HepG2 (cell line): ENCODE data around the gene HCFC1R1. TPM values are rescaled to one million over a fixed set of nuclear protein-coding genes. Genes with fewer than 3 reads are reported as not detected.

Experiments
- ATRX ChIP-seq: sonication (generic); formaldehyde crosslinking; IDR thresholded peaks from 2 replicates; pipeline ENCODE4 v1.4.0; 2020; ENCODE audit warnings: missing genetic modification reagents, borderline replicate concordance
- BRD4 ChIP-seq: sonication (generic); formaldehyde crosslinking; IDR thresholded peaks from 2 replicates; pipeline ENCODE4 v1.4.0; 2020; ENCODE audit warnings: missing genetic modification reagents
- GZF1 ChIP-seq: sonication (generic); formaldehyde crosslinking; IDR thresholded peaks from 2 replicates; pipeline ENCODE4 v1.5.1; 2020; ENCODE audit warnings: mild to moderate bottlenecking, missing genetic modification reagents
- IRX3 ChIP-seq: sonication (generic); formaldehyde crosslinking; IDR thresholded peaks from 2 replicates; pipeline ENCODE4 v1.8.1; 2023; ENCODE audit warnings: mild to moderate bottlenecking, low read depth, missing genetic modification reagents, borderline replicate concordance
- KDM5A ChIP-seq: fragments of 200-600 bp; sonication (generic); IDR thresholded peaks from 2 replicates; pipeline ENCODE4 v1.7.0; 2018; ENCODE audit warnings: antibody characterized with exemption, mild to moderate bottlenecking, low read length, borderline replicate concordance
- MEIS2 ChIP-seq: sonication (generic); formaldehyde crosslinking; IDR thresholded peaks from 2 replicates; pipeline ENCODE4 v1.9.0; 2021; ENCODE audit warnings: mild to moderate bottlenecking, missing genetic modification reagents
- RARG ChIP-seq: sonication (generic); formaldehyde crosslinking; IDR thresholded peaks from 2 replicates; pipeline ENCODE4 v1.4.0; 2020; ENCODE audit warnings: low read depth, mild to moderate bottlenecking, missing genetic modification reagents
- RFX1 ChIP-seq: fragments of 450-650 bp; IDR thresholded peaks from 2 replicates; pipeline ENCODE4 v1.6.1; 2017
- RFX3 ChIP-seq: IDR thresholded peaks from 2 replicates; pipeline ENCODE4 v1.6.1; 2016; ENCODE audit warnings: missing biosample characterization, missing genetic modification reagents
- ZFYVE20 ChIP-seq: sonication (generic); formaldehyde crosslinking; IDR thresholded peaks from 2 replicates; pipeline ENCODE4 v1.8.0; 2023; ENCODE audit warnings: low read depth, mild to moderate bottlenecking, moderate library complexity, missing genetic modification reagents, borderline replicate concordance
- ZNF17 ChIP-seq: sonication (generic); formaldehyde crosslinking; IDR thresholded peaks from 2 replicates; pipeline ENCODE4 v1.5.0; 2020; ENCODE audit warnings: mild to moderate bottlenecking, missing genetic modification reagents
- ZNF253 ChIP-seq: sonication (generic); formaldehyde crosslinking; IDR thresholded peaks from 2 replicates; pipeline ENCODE4 v1.8.0; 2022; ENCODE audit warnings: mild to moderate bottlenecking, missing genetic modification reagents, borderline replicate concordance
- ZNF558 ChIP-seq: sonication (generic); formaldehyde crosslinking; IDR thresholded peaks from 2 replicates; pipeline ENCODE4 v1.9.0; 2022; ENCODE audit warnings: mild to moderate bottlenecking, missing genetic modification reagents, borderline replicate concordance
- ZNF562 ChIP-seq: sonication (generic); formaldehyde crosslinking; IDR thresholded peaks from 2 replicates; pipeline ENCODE4 v1.8.0; 2022; ENCODE audit warnings: missing genetic modification reagents, borderline replicate concordance
- ZNF652 ChIP-seq: IDR thresholded peaks from 2 replicates; pipeline ENCODE4 v1.6.1; 2016; ENCODE audit warnings: low read depth, borderline replicate concordance
- ZNF883 ChIP-seq: sonication (generic); formaldehyde crosslinking; IDR thresholded peaks from 2 replicates; pipeline ENCODE4 v1.5.1; 2020; ENCODE audit warnings: mild to moderate bottlenecking, missing genetic modification reagents; ENCODE audit errors: not compliant biosample characterization
- polyA plus RNA-seq, 8 experiments: library from polyadenylated mRNA; depleted of rRNA in 3 of 8; stranded (reverse) in 7 of 8; unstranded in 1 of 8; fragments of >200 nt; fragmentation: Illumina TruSeq in 4 of 8; extraction: Trizol in 4 of 8; gene quantifications; 2 replicates each; pipeline versions ENCODE4 v1.2.1 to v1.2.3, GENCODE V29; 2011 to 2016; ENCODE audit warnings: low read depth in 4 of 8, missing spikeins in 1 of 8, mixed read lengths in 1 of 8; ENCODE audit not compliant: insufficient read depth in 1 of 8
- total RNA-seq, 5 experiments: library from RNA; depleted of rRNA; stranded (reverse); fragments of >200 nt; fragmentation: Illumina TruSeq; extraction: Trizol; gene quantifications; 2 replicates each; pipeline ENCODE4 v1.2.3, GENCODE V29; 2016; ENCODE audit warnings: low read depth in 1 of 5
- TF ChIP-seq, protein P1 (sequence below): fragments of 450-650 bp; IDR thresholded peaks from 2 replicates; pipeline ENCODE4 v1.6.1; 2017
- TF ChIP-seq, protein P2 (sequence below): IDR thresholded peaks from 2 replicates; pipeline ENCODE4 v1.6.1; 2016; ENCODE audit warnings: control low read depth
- TF ChIP-seq, protein P3 (sequence below): conservative IDR thresholded peaks from 2 replicates; pipeline ENCODE4 v1.6.1; 2018; ENCODE audit warnings: missing genetic modification reagents
- TF ChIP-seq, protein P4 (sequence below): IDR thresholded peaks from 2 replicates; pipeline ENCODE4 v1.6.1; 2016; ENCODE audit warnings: missing compliant biosample characterization, missing genetic modification reagents, borderline replicate concordance
- TF ChIP-seq, protein P5 (sequence below): sonication (generic); formaldehyde crosslinking; conservative IDR thresholded peaks from 2 replicates; pipeline ENCODE4 v1.5.0; 2020; ENCODE audit warnings: missing genetic modification reagents

Gene HCFC1R1
- total and polyA plus RNA-seq, 2 of the 13 experiments (the other 11 are each of a cell fraction or from before 2014, with no cell fraction given) = 13.8 to 16.1 TPM

DNA sequence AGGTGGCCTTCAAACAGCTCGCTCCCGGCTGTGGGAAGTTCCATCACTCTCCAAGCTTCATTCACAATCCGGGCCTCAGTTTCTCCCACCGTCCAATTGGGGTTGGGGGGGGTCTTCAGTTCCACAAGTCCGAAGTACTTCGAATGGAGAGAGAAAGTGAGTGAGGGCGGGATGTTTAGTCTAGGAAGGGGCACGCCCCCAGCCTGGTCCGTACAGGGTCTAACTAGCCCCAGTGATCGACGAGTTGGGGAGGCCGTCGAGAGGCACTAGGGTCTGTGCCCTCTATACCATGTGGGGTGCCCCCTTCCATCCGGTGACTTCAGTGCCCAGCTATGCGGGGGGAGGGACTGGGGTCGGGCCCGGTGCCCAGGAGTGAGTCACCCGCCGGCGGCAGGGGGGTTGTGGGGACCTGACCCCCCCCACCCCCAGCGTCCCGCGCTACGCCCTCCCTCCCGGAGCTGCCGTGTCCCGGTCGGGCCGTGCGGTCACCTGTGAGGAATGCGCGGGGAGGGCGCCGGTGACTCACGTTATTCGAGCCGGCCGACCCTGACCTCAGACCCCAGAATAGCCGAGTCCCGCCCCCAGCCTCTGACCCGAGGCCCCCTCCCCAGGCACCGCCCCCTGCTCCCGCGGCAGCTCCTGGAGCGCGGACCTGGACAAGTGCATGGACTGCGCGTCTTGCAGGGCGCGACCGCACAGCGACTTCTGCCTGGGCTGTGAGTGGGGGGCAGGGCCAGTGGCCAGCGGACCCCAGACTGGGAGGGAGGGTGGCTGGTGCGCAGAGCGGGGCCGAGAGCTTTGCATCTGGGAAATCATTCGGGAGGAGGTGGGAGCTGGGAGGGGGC is 2.9 kb downstream of the HCFC1R1 start (continued):
- TF ChIP-seq, protein P1, sequence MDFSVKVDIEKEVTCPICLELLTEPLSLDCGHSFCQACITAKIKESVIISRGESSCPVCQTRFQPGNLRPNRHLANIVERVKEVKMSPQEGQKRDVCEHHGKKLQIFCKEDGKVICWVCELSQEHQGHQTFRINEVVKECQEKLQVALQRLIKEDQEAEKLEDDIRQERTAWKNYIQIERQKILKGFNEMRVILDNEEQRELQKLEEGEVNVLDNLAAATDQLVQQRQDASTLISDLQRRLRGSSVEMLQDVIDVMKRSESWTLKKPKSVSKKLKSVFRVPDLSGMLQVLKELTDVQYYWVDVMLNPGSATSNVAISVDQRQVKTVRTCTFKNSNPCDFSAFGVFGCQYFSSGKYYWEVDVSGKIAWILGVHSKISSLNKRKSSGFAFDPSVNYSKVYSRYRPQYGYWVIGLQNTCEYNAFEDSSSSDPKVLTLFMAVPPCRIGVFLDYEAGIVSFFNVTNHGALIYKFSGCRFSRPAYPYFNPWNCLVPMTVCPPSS = no peak
- TF ChIP-seq ZNF562 (CRISPR knock-in tag) (no peak), RFX3 (CRISPR knock-in tag) (no peak), RFX1 (no peak), ATRX (CRISPR knock-in tag) (no peak), ZFYVE20 (CRISPR knock-in tag) (no peak), BRD4 (CRISPR knock-in tag) (peak; percentile 30), IRX3 (CRISPR knock-in tag) (no peak), RARG (CRISPR knock-in tag) (no peak), ZNF883 (CRISPR knock-in tag) (peak; percentile 22), ZNF652 (CRISPR knock-in tag) (no peak), KDM5A (no peak), MEIS2 (CRISPR knock-in tag) (peak; percentile 59; the same call in 1 of the 2 replicates), ZNF558 (CRISPR knock-in tag) (peak; percentile 26; the same call in 1 of the 2 replicates), GZF1 (no peak), ZNF17 (0 out of 2 replicates have a peak, but pooled peaks have one; percentile 45), ZNF253 (no peak)
- TF ChIP-seq, protein P2, sequence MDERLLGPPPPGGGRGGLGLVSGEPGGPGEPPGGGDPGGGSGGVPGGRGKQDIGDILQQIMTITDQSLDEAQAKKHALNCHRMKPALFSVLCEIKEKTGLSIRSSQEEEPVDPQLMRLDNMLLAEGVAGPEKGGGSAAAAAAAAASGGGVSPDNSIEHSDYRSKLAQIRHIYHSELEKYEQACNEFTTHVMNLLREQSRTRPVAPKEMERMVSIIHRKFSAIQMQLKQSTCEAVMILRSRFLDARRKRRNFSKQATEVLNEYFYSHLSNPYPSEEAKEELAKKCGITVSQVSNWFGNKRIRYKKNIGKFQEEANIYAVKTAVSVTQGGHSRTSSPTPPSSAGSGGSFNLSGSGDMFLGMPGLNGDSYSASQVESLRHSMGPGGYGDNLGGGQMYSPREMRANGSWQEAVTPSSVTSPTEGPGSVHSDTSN (CRISPR knock-in tag) = no peak
- TF ChIP-seq, protein P3, sequence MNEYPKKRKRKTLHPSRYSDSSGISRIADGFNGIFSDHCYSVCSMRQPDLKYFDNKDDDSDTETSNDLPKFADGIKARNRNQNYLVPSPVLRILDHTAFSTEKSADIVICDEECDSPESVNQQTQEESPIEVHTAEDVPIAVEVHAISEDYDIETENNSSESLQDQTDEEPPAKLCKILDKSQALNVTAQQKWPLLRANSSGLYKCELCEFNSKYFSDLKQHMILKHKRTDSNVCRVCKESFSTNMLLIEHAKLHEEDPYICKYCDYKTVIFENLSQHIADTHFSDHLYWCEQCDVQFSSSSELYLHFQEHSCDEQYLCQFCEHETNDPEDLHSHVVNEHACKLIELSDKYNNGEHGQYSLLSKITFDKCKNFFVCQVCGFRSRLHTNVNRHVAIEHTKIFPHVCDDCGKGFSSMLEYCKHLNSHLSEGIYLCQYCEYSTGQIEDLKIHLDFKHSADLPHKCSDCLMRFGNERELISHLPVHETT (CRISPR knock-in tag) = peak; percentile 97; the same call in 1 of the 2 replicates
- TF ChIP-seq, protein P4, sequence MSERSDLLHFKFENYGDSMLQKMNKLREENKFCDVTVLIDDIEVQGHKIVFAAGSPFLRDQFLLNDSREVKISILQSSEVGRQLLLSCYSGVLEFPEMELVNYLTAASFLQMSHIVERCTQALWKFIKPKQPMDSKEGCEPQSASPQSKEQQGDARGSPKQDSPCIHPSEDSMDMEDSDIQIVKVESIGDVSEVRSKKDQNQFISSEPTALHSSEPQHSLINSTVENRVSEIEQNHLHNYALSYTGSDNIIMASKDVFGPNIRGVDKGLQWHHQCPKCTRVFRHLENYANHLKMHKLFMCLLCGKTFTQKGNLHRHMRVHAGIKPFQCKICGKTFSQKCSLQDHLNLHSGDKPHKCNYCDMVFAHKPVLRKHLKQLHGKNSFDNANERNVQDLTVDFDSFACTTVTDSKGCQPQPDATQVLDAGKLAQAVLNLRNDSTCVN (CRISPR knock-in tag) = no peak
- TF ChIP-seq, protein P5, sequence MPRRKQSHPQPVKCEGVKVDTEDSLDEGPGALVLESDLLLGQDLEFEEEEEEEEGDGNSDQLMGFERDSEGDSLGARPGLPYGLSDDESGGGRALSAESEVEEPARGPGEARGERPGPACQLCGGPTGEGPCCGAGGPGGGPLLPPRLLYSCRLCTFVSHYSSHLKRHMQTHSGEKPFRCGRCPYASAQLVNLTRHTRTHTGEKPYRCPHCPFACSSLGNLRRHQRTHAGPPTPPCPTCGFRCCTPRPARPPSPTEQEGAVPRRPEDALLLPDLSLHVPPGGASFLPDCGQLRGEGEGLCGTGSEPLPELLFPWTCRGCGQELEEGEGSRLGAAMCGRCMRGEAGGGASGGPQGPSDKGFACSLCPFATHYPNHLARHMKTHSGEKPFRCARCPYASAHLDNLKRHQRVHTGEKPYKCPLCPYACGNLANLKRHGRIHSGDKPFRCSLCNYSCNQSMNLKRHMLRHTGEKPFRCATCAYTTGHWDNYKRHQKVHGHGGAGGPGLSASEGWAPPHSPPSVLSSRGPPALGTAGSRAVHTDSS = no peak
